ENCODE measurements around the gene GCKR. TPM values are rescaled to one million over a fixed set of nuclear protein-coding genes. Genes with fewer than 3 reads are reported as not detected.

GCKR gene
- polyA plus RNA-seq, 1 donor from 2014 or later, result 2.5 TPM

DNA sequence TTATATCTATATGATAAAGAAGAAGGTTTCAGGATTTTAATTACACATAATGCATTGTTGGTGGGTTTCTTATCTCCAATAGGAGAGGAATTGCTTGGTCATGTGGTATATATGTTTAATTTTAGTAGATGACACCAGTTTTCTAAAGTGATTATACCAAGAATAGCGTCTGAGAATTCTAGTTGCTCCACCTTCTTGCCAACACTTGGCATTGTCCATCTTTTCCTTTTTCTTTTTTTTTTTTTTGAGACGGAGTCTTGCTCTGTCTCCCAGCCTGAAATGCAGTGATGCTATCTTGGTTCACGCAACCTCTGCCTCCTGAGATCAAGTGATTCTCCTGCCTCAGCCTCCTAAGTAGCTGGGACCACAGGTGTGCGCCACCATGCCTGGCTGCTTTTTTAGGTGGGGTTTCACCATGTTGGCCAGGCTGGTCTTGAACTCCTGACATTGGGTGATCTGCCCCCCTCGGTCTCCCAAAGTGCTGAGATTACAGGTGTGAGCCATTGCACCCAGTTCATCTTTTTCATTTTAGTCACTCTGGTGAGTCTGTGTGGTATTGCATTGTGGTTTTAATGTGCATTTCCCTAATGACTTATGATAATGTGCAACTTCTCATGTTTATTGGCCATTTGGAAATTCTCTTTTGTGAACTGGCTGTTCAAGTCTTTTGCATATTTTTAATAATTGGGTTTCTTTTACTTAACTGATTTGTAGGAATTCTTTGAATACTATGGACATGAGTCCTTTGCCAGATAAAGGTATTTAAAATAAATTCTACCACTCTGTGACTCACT lies 48.9 kb downstream of the GCKR start:
- no peaks in the 10 kb centered on the region for H3F3A ChIP-seq (ENCODE audit: insufficient read depth, low read length, poor library complexity, severe bottlenecking)
- no peak for TF ChIP-seq MXI1 (conservative IDR thresholded peaks at IDR 0.05; ENCODE audit: poor library complexity, severe bottlenecking)
- no peak for TF ChIP-seq EP300 (conservative IDR thresholded peaks at IDR 0.05; ENCODE audit: poor library complexity, severe bottlenecking)
- no peak for TF ChIP-seq REST (IDR thresholded peaks at IDR 0.05; ENCODE audit: borderline replicate concordance)
- no peak for TF ChIP-seq POLR2AphosphoS5 (IDR thresholded peaks at IDR 0.05)
- TF ChIP-seq SMC3 (conservative IDR thresholded peaks at IDR 0.05; ENCODE audit: poor library complexity), result no peak
- no peak for TF ChIP-seq CTCF (IDR thresholded peaks at IDR 0.05; ENCODE audit: poor library complexity, severe bottlenecking)
- TF ChIP-seq TAF1 (IDR thresholded peaks at IDR 0.05; ENCODE audit: low read depth), result no peak
- TF ChIP-seq EZH2 (IDR thresholded peaks at IDR 0.05; ENCODE audit: borderline replicate concordance, insufficient read depth, low read length, poor library complexity, severe bottlenecking), result no peak
- no peaks in the 10 kb centered on the region for H3K9me3 ChIP-seq (ENCODE audit: low read length)
- no peaks in the 10 kb centered on the region for H3K36me3 ChIP-seq (ENCODE audit: insufficient read depth, low read length)
- no peaks in the 10 kb centered on the region for H3K79me2 ChIP-seq (replicated peaks; ENCODE audit: insufficient read depth, low read length)
- no peak overlapping the region for H3K4me3 ChIP-seq (ENCODE audit: low read length)
- H3K27me3 ChIP-seq (ENCODE audit: insufficient read depth, low read depth, low read length), result no peaks in the 10 kb centered on the region
- H3K27ac ChIP-seq (ENCODE audit: low read length), result no peak overlapping the region
- no peak overlapping the region for H3K9ac ChIP-seq (ENCODE audit: low read length)
- no peaks in the 10 kb centered on the region for H3K9me2 ChIP-seq (ENCODE audit: insufficient read depth, low read length)
- no peak overlapping the region for H3K4me2 ChIP-seq (ENCODE audit: low read length)
- no peak overlapping the region for H2AFZ ChIP-seq (ENCODE audit: low read depth, low read length)
- H4K20me1 ChIP-seq (ENCODE audit: insufficient read depth), result no peaks in the 10 kb centered on the region

GRCh38 chr2:27549303-27549702 lies 52.7 kb downstream of the GCKR start:
- Histone ChIP-seq H3K9ac (ENCODE audit: low read length) (no peak overlapping the region), H3K27me3 (ENCODE audit: insufficient read depth, low read depth, low read length) (no peaks in the 10 kb centered on the region), H3F3A (ENCODE audit: insufficient read depth, low read length, poor library complexity, severe bottlenecking) (no peaks in the 10 kb centered on the region), H4K20me1 (ENCODE audit: insufficient read depth) (no peaks in the 10 kb centered on the region), H3K36me3 (ENCODE audit: insufficient read depth, low read length) (no peaks in the 10 kb centered on the region), H3K4me3 (ENCODE audit: low read length) (no peak overlapping the region), H3K27ac (ENCODE audit: low read length) (no peak overlapping the region), H3K9me3 (ENCODE audit: low read length) (no peaks in the 10 kb centered on the region), H2AFZ (ENCODE audit: low read depth, low read length) (no peak overlapping the region), H3K4me2 (ENCODE audit: low read length) (no peak overlapping the region), H3K9me2 (ENCODE audit: insufficient read depth, low read length) (no peaks in the 10 kb centered on the region), H3K79me2 (replicated peaks; ENCODE audit: insufficient read depth, low read length) (no peaks in the 10 kb centered on the region)
- no peak for TF ChIP-seq CTCF (IDR thresholded peaks at IDR 0.05; ENCODE audit: poor library complexity, severe bottlenecking)
- no peak for TF ChIP-seq EZH2 (IDR thresholded peaks at IDR 0.05; ENCODE audit: borderline replicate concordance, insufficient read depth, low read length, poor library complexity, severe bottlenecking)
- TF ChIP-seq RAD21 (conservative IDR thresholded peaks at IDR 0.05), result no peak
- TF ChIP-seq TAF1 (IDR thresholded peaks at IDR 0.05; ENCODE audit: low read depth), result no peak
- TF ChIP-seq MXI1 (conservative IDR thresholded peaks at IDR 0.05; ENCODE audit: poor library complexity, severe bottlenecking), result no peak
- no peak for TF ChIP-seq SMC3 (conservative IDR thresholded peaks at IDR 0.05; ENCODE audit: poor library complexity)
- TF ChIP-seq REST (IDR thresholded peaks at IDR 0.05; ENCODE audit: borderline replicate concordance), result no peak
- TF ChIP-seq POLR2AphosphoS5 (IDR thresholded peaks at IDR 0.05), result no peak
